NCI-H1092 (cell line): ENCODE data around the gene EZH2.

Experiments
- DNase-seq: peaks from one replicate; lab custom pipeline; 2025; lab: John Stamatoyannopoulos, UW

EZH2 gene

DNA sequence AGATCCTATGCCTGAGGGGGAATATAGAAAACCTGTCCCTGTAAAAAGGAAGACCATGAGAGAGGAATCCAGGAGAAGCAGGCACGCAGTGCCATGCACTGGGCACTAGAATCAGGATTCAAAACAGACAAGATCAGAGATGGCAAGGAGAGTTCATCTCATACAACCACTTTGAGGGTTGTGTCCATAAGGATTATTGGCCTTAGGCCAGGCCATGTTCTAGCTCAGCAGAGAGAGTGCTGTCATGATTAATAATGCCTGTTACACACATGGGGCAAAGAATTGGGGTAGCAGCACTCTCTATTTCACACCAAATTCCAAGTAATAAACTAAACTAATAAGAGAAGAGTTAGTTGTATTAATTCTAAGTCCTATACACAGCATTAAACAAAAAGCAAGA lies 29.1 kb downstream of the EZH2 start:
- DNase-seq: no peak

- DNase-seq: no peak
Observed at GRCh38 chr7:148852272-148852671, 31.8 kb downstream of the EZH2 start.

GRCh38 chr7:148850564-148850963 lies 33.5 kb downstream of the EZH2 start:
- DNase-seq: no peak

- DNase-seq: no peak
Observed at GRCh38 chr7:148849393-148850098, 34.5 kb downstream of the EZH2 start.

- no peak for DNase-seq
Observed at GRCh38 chr7:148847815-148848734, 36.0 kb downstream of the EZH2 start.

- no peak for DNase-seq
Observed at GRCh38 chr7:148838905-148839304, 45.2 kb downstream of the EZH2 start.

DNA sequence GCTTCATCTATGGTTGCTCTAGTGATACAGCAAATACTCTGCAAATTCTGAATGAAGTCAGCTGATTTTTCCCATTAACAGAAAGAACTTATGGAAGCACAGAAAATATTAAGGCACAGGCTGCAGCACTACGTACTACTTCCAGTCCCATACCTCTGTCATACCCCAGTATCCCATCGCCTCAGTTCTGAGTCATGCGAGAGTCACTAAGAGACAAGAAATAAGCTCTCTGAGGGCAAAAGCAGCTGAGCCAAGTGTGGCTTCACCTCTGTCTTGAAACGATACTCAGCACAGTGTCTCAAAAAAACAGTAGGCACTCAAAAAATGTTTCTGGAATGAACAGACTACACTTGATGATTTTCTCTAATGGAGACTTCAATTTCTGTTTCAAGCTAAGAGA lies 48.2 kb downstream of the EZH2 start:
- DNase-seq: no peak

GRCh38 chr7:148834605-148835004 lies 49.5 kb downstream of the EZH2 start:
- DNase-seq: no peak

DNA sequence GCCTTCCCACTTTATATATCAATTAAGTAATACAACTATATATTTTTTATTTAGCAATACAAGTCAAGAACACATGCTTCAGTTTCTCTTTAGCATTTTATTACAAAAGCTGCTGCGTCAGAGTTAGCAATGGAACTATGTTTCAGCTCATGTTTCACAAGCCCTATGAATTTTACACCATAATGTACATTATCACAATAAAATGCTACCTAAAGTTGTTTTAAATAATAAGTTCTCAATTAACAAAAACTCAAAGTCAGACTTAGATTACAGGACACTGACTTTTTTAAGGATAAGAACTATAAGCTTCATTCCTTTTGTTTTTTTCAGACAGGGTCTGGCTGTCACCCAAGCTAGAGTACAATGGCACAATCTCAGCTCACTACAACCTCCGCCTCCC lies 52.3 kb downstream of the EZH2 start:
- no peak for DNase-seq

DNA sequence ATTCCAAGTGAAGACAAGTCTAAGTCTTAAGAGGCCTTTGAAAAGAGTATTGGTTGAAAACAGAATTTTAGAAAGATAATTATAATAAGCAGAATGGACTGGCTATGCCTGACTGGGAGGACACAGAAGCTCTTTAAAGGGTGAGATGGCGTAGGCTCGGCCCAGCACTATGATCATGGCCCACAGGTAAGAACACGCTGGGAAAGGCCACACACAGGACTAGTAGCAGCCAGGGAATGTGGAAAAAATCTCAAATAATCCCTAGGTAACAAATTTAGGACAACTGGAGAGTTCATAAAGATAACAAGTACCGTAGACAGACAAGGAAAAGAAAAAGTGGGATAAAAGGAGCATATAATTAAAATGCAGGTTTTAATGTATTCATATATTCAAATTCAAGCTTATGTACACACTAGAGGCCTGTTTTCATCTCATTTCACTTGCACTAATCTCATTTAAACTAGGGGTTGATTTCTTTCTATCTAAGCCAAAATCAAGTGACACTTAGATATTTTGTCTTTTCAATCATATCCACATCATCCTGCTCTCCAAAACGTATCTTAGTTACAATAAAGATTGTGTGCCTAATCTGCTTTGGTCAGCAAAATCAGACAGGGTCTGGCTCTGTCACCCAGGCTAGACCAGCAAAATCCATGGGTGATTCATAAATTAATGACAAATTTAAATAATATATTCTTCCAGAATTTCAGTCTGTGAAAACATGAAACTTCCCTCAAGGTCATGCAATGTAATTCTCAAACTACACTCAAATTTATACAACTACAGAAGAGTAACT lies 53.0 kb downstream of the EZH2 start:
- no peak for DNase-seq

DNA sequence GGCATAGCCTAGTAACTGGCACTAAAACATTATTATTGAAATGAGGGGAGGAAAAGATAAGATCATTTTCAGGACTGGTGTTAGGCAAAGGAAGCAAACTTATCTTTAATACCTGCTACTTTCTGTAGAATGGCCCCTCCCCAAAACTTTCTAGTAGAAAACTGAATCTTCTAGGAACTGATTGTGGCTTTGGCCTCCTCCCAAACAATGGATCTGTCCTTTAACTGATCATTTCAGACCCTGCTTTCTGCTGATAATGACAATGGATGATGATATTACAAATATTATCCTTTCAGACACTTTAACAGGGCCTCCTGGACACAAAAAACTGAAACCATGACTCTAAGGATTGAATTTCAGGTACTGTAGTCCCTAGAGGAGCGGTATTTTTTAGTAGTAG lies 55.1 kb downstream of the EZH2 start:
- no peak for DNase-seq

- no peak for DNase-seq
Observed at GRCh38 chr7:148825338-148825737, 58.8 kb downstream of the EZH2 start.

DNA sequence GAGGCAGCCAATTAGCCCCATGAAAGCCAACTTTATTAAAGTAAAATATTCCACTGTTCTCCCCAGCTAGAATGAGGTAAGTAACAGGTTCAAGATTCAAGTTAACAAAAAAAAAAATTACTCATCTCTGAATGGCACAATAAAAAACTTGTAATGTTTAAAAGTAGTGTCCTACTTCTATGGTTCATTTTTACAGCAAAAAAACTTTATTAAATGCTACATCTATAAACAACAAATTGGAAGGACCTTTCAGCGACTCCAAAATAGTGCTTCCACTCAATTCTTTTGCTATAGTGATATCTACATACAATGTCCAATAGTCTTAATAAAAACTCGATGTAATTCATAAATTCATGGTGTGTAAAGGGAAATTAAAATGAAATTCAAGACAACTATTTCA lies 59.2 kb downstream of the EZH2 start:
- no peak for DNase-seq

GRCh38 chr7:148821422-148821821 lies 62.7 kb downstream of the EZH2 start:
- DNase-seq: no peak

- no peak for DNase-seq
Observed at GRCh38 chr7:148819697-148820360, 64.3 kb downstream of the EZH2 start.

- DNase-seq: no peak
Observed at GRCh38 chr7:148815612-148816011, 68.5 kb downstream of the EZH2 start.

DNA sequence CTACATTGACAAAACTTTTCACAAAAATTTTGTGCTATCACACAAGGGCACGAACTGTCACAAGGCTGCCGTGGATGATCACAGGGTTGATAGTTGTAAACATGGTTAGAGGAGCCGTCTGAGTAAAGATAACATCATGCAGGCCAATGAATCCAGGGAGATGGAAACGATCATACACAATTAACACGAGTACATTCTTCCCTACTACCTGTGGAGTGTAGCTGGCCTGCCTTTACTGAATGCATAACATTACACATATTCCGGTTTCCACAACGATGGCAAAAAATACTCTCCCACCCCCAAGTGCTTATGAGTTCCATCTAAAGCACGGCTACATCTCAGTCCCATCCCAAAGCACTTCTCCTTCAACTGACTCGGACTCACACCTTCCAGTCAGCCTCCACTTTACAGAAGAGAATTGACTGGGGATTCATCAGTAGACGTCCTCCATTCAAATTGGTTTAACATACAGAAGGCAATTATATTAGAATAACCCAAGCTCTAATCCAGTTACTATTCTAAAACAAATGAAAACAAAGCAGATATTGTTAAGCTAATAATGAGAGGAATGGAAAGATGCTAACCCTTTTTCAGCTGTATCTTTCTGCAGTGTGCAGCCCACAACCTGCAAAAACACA lies 69.0 kb downstream of the EZH2 start:
- DNase-seq: no peak

GRCh38 chr7:148813890-148814289 lies 70.2 kb downstream of the EZH2 start:
- no peak for DNase-seq

GRCh38 chr7:148811892-148812291 lies 72.2 kb downstream of the EZH2 start:
- no peak for DNase-seq

GRCh38 chr7:148809856-148810255 lies 74.2 kb downstream of the EZH2 start:
- DNase-seq: no peak

- DNase-seq: no peak
Observed at GRCh38 chr7:148807436-148807835, 76.7 kb downstream of the EZH2 start.

DNA sequence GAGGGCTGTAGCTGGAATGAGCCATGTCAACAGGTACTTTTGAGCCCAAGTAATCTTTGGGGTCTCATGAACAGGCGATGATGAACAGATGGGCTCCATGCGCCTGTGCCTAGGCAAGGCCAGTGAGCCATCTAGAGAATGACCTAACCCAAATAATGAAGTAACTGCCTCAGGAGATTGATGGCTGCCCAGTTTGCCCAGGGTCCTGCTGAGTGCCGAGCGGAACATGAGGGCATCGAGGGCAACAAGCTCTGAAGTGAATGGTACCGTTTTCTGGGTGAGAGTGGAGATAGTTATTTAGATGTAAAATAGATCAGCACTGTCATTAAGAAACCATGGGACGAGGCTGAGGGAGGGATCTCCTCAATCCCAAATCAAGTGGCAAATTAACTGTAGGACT lies 77.9 kb downstream of the EZH2 start:
- no peak for DNase-seq
